Measurements from ENCODE around the gene PARP12. TPM values are rescaled to one million over a fixed set of nuclear protein-coding genes. Genes with fewer than 3 reads are reported as not detected.
A peak's percentile ranks its signal among the peaks of the same experiment; 100 is the strongest.

The PARP12 gene
- total and polyA plus RNA-seq, 9 of the 15 experiments (the other 6 are each of a cell fraction or from before 2014, with no cell fraction given) = 4.6 to 40.4 (median 23.5) TPM

DNA sequence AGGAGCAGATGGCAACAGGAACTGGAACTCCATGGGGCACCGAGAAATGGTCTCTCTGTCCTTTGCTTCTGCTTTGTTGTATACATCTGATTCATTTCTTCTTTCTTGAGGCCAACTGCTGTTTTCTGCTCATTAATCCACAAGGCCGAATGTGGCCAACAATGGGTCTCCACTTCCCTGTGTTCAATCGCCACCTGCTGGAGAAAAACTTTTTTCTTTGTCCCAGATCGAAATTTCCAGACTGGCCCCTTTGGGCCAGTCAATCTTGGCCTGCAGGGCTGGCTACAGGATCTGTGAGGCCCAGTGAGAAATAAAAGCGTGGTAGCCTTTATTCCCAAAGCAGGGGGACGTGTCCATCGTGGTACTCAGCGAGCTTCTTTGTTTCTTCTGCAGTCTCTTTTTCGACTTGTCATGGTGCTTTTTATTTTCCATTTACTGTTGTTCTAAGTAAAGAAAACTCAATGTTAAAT lies 58.8 kb downstream of the PARP12 start (continued):
- TF ChIP-seq, protein P1, sequence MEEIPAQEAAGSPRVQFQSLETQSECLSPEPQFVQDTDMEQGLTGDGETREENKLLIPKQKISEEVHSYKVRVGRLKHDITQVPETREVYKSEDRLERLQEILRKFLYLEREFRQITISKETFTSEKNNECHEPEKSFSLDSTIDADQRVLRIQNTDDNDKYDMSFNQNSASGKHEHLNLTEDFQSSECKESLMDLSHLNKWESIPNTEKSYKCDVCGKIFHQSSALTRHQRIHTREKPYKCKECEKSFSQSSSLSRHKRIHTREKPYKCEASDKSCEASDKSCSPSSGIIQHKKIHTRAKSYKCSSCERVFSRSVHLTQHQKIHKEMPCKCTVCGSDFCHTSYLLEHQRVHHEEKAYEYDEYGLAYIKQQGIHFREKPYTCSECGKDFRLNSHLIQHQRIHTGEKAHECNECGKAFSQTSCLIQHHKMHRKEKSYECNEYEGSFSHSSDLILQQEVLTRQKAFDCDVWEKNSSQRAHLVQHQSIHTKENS (CRISPR knock-in tag; IDR thresholded peaks at IDR 0.05) = no peak
- TF ChIP-seq FOXK1 (CRISPR knock-in tag; IDR thresholded peaks at IDR 0.05; ENCODE audit: borderline replicate concordance) = peak; percentile 78; the same call in 1 of the 2 replicates
- TF ChIP-seq, protein P2, sequence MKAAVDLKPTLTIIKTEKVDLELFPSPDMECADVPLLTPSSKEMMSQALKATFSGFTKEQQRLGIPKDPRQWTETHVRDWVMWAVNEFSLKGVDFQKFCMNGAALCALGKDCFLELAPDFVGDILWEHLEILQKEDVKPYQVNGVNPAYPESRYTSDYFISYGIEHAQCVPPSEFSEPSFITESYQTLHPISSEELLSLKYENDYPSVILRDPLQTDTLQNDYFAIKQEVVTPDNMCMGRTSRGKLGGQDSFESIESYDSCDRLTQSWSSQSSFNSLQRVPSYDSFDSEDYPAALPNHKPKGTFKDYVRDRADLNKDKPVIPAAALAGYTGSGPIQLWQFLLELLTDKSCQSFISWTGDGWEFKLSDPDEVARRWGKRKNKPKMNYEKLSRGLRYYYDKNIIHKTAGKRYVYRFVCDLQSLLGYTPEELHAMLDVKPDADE (conservative IDR thresholded peaks at IDR 0.05; ENCODE audit: control insufficient read depth, low read depth, low read length) = no peak
- no peak for TF ChIP-seq KAT8 (IDR thresholded peaks at IDR 0.05; ENCODE audit: low read depth)
- TF ChIP-seq ZNF263 (CRISPR knock-in tag; IDR thresholded peaks at IDR 0.05; ENCODE audit: borderline replicate concordance) = no peak
- TF ChIP-seq IFI16 (CRISPR knock-in tag; IDR thresholded peaks at IDR 0.05) = no peak
- no peak for TF ChIP-seq PHF20 (IDR thresholded peaks at IDR 0.05; ENCODE audit: partially characterized antibody)
- TF ChIP-seq FOXM1 (IDR thresholded peaks at IDR 0.05; ENCODE audit: low read depth) = no peak
- TF ChIP-seq FOXM1 (CRISPR knock-in tag; IDR thresholded peaks at IDR 0.05; ENCODE audit: low read depth) = no peak
- TF ChIP-seq TRIM28 (IDR thresholded peaks at IDR 0.05) = no peak
- TF ChIP-seq MTA1 (IDR thresholded peaks at IDR 0.05; ENCODE audit: borderline replicate concordance) = no peak
- no peak for TF ChIP-seq C11orf30 (IDR thresholded peaks at IDR 0.05; ENCODE audit: low read depth)
- no peak for TF ChIP-seq PML (IDR thresholded peaks at IDR 0.05; ENCODE audit: low read length)
- no peak for TF ChIP-seq CCNT2 (IDR thresholded peaks at IDR 0.05; ENCODE audit: borderline replicate concordance, extremely low read depth, insufficient read length, low read depth, low read length)
- TF ChIP-seq, protein P3, sequence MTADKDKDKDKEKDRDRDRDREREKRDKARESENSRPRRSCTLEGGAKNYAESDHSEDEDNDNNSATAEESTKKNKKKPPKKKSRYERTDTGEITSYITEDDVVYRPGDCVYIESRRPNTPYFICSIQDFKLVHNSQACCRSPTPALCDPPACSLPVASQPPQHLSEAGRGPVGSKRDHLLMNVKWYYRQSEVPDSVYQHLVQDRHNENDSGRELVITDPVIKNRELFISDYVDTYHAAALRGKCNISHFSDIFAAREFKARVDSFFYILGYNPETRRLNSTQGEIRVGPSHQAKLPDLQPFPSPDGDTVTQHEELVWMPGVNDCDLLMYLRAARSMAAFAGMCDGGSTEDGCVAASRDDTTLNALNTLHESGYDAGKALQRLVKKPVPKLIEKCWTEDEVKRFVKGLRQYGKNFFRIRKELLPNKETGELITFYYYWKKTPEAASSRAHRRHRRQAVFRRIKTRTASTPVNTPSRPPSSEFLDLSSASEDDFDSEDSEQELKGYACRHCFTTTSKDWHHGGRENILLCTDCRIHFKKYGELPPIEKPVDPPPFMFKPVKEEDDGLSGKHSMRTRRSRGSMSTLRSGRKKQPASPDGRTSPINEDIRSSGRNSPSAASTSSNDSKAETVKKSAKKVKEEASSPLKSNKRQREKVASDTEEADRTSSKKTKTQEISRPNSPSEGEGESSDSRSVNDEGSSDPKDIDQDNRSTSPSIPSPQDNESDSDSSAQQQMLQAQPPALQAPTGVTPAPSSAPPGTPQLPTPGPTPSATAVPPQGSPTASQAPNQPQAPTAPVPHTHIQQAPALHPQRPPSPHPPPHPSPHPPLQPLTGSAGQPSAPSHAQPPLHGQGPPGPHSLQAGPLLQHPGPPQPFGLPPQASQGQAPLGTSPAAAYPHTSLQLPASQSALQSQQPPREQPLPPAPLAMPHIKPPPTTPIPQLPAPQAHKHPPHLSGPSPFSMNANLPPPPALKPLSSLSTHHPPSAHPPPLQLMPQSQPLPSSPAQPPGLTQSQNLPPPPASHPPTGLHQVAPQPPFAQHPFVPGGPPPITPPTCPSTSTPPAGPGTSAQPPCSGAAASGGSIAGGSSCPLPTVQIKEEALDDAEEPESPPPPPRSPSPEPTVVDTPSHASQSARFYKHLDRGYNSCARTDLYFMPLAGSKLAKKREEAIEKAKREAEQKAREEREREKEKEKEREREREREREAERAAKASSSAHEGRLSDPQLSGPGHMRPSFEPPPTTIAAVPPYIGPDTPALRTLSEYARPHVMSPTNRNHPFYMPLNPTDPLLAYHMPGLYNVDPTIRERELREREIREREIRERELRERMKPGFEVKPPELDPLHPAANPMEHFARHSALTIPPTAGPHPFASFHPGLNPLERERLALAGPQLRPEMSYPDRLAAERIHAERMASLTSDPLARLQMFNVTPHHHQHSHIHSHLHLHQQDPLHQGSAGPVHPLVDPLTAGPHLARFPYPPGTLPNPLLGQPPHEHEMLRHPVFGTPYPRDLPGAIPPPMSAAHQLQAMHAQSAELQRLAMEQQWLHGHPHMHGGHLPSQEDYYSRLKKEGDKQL (CRISPR knock-in tag; IDR thresholded peaks at IDR 0.05; ENCODE audit: borderline replicate concordance) = no peak
- TF ChIP-seq, protein P4, sequence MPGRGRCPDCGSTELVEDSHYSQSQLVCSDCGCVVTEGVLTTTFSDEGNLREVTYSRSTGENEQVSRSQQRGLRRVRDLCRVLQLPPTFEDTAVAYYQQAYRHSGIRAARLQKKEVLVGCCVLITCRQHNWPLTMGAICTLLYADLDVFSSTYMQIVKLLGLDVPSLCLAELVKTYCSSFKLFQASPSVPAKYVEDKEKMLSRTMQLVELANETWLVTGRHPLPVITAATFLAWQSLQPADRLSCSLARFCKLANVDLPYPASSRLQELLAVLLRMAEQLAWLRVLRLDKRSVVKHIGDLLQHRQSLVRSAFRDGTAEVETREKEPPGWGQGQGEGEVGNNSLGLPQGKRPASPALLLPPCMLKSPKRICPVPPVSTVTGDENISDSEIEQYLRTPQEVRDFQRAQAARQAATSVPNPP (IDR thresholded peaks at IDR 0.05; ENCODE audit: borderline replicate concordance, insufficient read depth, insufficient read length) = peak; percentile 46
- TF ChIP-seq, protein P5, sequence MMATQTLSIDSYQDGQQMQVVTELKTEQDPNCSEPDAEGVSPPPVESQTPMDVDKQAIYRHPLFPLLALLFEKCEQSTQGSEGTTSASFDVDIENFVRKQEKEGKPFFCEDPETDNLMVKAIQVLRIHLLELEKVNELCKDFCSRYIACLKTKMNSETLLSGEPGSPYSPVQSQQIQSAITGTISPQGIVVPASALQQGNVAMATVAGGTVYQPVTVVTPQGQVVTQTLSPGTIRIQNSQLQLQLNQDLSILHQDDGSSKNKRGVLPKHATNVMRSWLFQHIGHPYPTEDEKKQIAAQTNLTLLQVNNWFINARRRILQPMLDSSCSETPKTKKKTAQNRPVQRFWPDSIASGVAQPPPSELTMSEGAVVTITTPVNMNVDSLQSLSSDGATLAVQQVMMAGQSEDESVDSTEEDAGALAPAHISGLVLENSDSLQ (IDR thresholded peaks at IDR 0.05) = peak; percentile 69
- 0 out of 2 replicates have a peak, but pooled peaks have one; percentile 5 for TF ChIP-seq NFE2 (IDR thresholded peaks at IDR 0.05; ENCODE audit: low read depth)
- TF ChIP-seq MAFF (IDR thresholded peaks at IDR 0.05; ENCODE audit: low read length) = no peak
- no peak for TF ChIP-seq ZNF696 (CRISPR knock-in tag; conservative IDR thresholded peaks at IDR 0.05)

All from K562 (cell line).